DND-41 (cell line): ENCODE measurements around the gene F7.

ENCODE experiments used
- EZH2 ChIP-seq: IDR thresholded peaks from 3 replicates; pipeline ENCODE4 v1.6.1; 2012; ENCODE audit warnings: borderline replicate concordance, low read depth, mild to moderate bottlenecking, moderate library complexity, low read length, inconsistent platforms; ENCODE audit not compliant: severe bottlenecking
- TF ChIP-seq, protein P1 (sequence below): IDR thresholded peaks from 2 replicates; pipeline ENCODE4 v1.5.1; 2012; ENCODE audit warnings: borderline replicate concordance, low read length, moderate library complexity, mild to moderate bottlenecking; ENCODE audit not compliant: poor library complexity, severe bottlenecking; ENCODE audit errors: extremely low read depth

DNA sequence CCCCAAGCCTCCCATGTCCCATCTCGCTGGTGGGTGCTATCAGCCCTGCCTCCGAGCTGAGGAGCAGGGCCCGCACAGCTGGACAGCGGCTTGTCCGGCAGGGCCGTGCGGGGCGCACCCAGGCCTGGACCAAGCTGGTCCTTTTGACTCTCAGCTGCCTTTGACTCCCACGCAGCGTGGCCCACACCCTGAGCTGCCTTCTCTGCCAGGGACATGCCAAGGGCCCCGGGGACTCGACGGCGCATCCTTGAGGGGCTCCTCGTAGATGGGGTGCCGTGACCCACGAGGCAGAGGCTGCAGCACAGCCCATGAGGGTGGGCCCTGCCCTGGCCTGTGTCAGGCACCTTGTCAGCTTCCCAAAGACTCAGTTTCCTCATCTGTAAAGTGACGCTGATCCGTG lies 38.8 kb upstream of the F7 start:
- TF ChIP-seq, protein P1, sequence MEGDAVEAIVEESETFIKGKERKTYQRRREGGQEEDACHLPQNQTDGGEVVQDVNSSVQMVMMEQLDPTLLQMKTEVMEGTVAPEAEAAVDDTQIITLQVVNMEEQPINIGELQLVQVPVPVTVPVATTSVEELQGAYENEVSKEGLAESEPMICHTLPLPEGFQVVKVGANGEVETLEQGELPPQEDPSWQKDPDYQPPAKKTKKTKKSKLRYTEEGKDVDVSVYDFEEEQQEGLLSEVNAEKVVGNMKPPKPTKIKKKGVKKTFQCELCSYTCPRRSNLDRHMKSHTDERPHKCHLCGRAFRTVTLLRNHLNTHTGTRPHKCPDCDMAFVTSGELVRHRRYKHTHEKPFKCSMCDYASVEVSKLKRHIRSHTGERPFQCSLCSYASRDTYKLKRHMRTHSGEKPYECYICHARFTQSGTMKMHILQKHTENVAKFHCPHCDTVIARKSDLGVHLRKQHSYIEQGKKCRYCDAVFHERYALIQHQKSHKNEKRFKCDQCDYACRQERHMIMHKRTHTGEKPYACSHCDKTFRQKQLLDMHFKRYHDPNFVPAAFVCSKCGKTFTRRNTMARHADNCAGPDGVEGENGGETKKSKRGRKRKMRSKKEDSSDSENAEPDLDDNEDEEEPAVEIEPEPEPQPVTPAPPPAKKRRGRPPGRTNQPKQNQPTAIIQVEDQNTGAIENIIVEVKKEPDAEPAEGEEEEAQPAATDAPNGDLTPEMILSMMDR: no peak
- no peak for TF ChIP-seq EZH2
